GM21737 (cell line): ENCODE results near the gene NOD1.

Source experiments
- ATAC-seq: cut with Tn5 transposase; IDR thresholded peaks from one replicate; pipeline ENCODE4 v1.9.1; 2021; ENCODE audit warnings: mild to moderate bottlenecking, moderate library complexity; ENCODE audit not compliant: unreplicated experiment

The NOD1 gene

GRCh38 chr7:30450983-30451497, 27.5 kb downstream of the NOD1 start:
- ATAC-seq: no peak

GRCh38 chr7:30450240-30450982, 28.2 kb downstream of the NOD1 start:
- no peak for ATAC-seq

DNA sequence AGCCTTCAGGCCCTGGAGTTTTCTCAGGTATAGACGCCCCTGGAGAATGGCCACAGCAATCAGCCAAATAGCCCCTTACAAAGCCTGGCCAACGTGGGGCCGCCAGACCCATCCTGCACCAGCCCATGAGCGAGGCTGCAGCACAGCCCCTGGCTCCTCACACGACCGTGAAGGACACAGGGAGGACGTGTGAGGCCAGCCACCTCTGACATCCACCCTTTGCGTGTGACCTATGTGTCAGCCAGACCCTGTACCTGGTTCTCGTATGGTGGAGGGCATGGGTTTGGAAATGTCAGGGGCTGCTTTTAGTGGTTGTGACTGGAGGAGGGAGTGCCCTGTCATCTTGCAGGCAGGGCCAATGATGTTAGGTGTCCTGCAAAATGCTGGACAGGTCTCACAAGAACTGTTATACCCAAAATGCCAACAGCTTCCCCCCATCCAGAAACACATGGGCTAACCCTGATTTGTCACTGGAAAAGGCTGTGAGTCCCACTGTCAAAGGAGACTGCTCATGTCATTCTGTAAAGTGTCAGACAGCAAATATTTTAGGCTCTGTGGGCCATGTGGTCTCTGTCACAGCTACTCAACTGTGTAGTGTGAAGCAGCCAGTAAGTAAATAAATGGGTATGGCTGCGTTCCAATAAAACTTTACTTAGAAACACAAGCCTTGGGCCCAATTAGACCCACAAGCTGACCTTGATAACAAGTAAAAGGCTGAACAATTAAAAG, 30.0 kb downstream of the NOD1 start:
- no peak for ATAC-seq

DNA sequence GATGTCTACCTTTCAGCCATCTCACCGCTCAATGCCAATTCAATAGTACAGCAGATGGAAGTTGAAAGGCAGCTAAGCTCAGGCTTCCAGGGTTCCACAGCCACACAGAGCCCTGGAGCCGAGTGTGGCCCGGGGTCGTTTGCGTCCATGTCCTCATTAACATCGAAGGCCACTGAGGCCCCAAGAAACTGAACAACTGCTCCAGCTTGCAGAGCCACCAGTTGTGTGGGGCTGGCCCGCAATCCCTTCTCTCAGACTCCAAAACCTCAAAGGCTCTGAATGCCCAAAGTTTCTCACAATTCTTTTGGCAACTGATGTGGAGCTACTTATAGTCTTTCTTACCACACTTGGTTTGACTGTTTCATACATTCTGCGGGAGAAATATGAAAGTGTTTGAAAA, 31.1 kb downstream of the NOD1 start:
- no peak for ATAC-seq

GRCh38 chr7:30446266-30446665, 32.3 kb downstream of the NOD1 start:
- ATAC-seq: peak; percentile 10

- ATAC-seq: peak; percentile 98
Observed at GRCh38 chr7:30445770-30446169, 32.8 kb downstream of the NOD1 start.

- ATAC-seq: no peak
Observed at GRCh38 chr7:30437823-30438574, 40.6 kb downstream of the NOD1 start.

DNA sequence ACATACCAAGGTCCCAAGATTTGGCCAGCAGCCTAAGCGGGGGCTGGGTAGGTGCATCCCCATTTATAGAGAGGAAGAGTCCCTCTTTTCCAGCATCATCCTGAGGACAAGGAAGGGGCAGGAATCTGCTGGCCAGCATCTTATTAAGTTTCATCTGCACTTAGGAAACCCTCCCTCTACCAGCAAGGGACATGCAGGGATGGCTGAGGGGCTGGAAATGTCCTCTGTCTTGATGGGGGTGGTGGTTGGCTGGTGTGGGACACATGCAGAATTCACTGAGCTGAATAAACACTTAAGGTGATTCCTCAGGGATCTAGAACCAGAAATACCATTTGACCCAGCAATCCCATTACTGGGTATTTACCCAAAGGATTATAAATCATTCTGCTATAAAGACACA, 42.1 kb downstream of the NOD1 start:
- ATAC-seq: no peak

DNA sequence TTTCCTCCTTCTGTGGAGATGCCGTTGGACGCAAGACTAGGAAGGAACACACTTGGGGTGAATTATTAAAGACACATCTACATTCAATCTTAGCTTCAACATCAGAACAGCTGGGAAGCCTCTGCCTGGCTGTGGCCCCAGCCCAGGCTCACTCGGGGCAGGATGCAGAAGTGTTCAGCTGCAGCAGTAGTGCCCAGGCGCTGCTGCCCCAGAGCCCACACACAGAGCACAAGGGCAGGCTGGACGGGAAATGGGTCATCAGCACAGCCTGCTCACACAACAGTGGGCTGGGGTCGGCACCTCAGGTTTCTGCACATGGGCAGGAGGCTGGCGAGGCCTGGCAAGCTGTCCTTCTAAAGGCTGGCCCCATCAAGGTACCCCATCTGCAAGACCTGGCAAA, 42.5 kb downstream of the NOD1 start:
- ATAC-seq: no peak

GRCh38 chr7:30434140-30434799, 44.3 kb downstream of the NOD1 start:
- no peak for ATAC-seq

- no peak for ATAC-seq
Observed at GRCh38 chr7:30433506-30433905, 45.1 kb downstream of the NOD1 start.

DNA sequence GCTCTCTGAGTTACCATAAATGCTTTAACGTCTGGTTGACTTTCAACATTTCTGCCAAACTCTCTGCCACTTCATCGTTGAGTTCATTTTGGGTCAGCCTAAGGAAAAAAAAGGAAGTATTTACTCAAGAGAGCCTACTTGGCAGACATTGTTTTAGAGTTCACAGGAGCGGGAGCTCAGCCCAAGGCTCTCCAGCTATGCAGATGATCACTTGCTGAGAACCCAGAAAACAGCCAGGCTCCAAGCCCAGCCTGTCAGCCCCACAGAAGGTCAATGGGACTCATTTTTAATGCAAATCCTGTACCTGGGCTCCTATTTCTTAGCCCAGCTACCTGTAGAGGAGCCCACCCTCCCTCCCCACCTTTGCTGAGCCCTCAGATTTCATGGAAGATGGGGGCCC, 45.5 kb downstream of the NOD1 start:
- no peak for ATAC-seq

DNA sequence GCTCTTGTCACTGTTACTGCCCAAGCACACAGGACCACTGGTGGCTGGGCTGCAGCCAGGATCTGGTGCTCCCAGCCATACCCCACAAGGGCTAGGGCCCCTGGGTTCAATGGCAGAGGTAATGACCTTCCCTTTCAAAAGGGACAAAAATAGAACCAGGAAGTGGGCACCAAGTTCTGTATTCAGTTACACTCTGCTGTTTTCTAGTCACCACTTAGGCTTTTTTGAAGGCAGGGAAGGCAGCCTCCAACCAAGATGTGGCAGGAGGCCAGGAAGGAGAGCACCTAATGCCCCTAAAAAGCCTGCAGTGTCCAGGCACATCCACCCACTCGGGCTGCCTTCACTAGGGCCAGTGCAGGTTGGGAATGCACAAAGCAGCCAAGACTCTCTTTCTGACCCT, 47.8 kb downstream of the NOD1 start:
- ATAC-seq: no peak

DNA sequence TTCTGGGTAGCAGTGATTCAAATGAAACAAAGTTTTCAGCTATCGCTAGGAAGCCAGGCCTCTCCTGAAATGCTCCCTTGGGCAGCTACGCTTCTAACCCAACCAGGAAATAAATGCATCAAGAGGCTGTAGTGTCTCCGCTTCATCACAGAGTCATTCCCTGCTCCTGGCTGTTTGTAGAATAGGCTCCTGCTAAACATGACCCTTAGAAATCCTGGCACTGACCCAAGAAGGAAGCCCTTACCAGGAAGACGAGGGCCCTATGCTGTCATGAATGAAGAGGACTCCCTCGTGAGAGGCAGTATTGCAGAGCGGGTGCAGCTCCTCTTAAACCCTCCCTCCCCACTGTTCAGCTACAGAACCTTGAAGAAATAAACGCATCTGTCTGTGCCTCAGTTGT, 48.3 kb downstream of the NOD1 start:
- ATAC-seq: no peak

- no peak for ATAC-seq
Observed at GRCh38 chr7:30429156-30429530, 49.4 kb downstream of the NOD1 start.

GRCh38 chr7:30428246-30429155, 50.1 kb downstream of the NOD1 start:
- ATAC-seq: no peak

- no peak for ATAC-seq
Observed at GRCh38 chr7:30427296-30428070, 51.1 kb downstream of the NOD1 start.

DNA sequence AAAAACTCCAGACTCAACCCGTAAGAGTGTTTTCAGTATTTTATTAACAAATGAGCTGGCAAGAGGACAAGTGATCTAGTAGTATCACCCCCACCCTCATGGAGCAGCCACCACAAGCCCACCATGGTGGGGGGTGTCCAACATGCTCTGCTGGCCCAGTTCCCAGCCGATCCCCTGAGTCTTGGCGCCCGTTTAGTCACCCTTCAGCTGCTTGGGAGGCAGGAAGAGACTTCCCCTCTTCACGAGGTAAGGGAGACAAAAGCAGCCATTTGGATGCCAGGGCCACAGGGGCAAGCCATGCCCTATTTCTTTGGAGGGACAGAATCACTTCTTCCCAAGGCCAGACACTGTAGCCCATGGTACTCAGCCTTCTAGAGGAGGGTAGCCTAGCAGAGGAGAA, 54.1 kb downstream of the NOD1 start:
- no peak for ATAC-seq

- ATAC-seq: no peak
Observed at GRCh38 chr7:30423788-30424505, 54.6 kb downstream of the NOD1 start.
